Ectodermal cell (in vitro differentiated cells): Measurements from ENCODE around the gene WDR27.
A peak's percentile ranks its signal among the peaks of the same experiment; 100 is the strongest.

ENCODE experiments used
- H3K27ac ChIP-seq: 2 replicates; pipeline ENCODE4 v1.7.0; 2013; ENCODE audit warnings: mild to moderate bottlenecking, low read depth, low read length; ENCODE audit not compliant: insufficient read depth, poor library complexity, severe bottlenecking
- H3K27me3 ChIP-seq: 2 replicates; pipeline ENCODE4 v1.7.0; 2013; ENCODE audit warnings: mild to moderate bottlenecking, low read length; ENCODE audit not compliant: insufficient read depth, control insufficient read depth, poor library complexity, severe bottlenecking
- H3K36me3 ChIP-seq: one replicate; pipeline ENCODE4 v1.7.0; 2013; ENCODE audit warnings: low read length; ENCODE audit not compliant: control insufficient read depth, insufficient read depth
- H3K4me1 ChIP-seq: one replicate; pipeline ENCODE4 v1.7.0; 2013; ENCODE audit warnings: low read length; ENCODE audit not compliant: control insufficient read depth, insufficient read depth
- H3K4me3 ChIP-seq: 2 replicates; pipeline ENCODE4 v1.7.0; 2013; ENCODE audit warnings: low read depth, low read length, control low read depth; ENCODE audit not compliant: insufficient read depth
- H3K9me3 ChIP-seq: 2 replicates; pipeline ENCODE4 v1.7.0; 2013; ENCODE audit warnings: mild to moderate bottlenecking, low read length, moderate library complexity; ENCODE audit not compliant: control insufficient read depth
- WGBS, 2 experiments: methylation state at CpG; one replicate each; pipeline ENCODE4 v1.1.7; 2013; ENCODE audit warnings: missing lambda C conversion rate in 2 of 2; 5-methylcytosine and 5-hydroxymethylcytosine counted together

The WDR27 gene

DNA sequence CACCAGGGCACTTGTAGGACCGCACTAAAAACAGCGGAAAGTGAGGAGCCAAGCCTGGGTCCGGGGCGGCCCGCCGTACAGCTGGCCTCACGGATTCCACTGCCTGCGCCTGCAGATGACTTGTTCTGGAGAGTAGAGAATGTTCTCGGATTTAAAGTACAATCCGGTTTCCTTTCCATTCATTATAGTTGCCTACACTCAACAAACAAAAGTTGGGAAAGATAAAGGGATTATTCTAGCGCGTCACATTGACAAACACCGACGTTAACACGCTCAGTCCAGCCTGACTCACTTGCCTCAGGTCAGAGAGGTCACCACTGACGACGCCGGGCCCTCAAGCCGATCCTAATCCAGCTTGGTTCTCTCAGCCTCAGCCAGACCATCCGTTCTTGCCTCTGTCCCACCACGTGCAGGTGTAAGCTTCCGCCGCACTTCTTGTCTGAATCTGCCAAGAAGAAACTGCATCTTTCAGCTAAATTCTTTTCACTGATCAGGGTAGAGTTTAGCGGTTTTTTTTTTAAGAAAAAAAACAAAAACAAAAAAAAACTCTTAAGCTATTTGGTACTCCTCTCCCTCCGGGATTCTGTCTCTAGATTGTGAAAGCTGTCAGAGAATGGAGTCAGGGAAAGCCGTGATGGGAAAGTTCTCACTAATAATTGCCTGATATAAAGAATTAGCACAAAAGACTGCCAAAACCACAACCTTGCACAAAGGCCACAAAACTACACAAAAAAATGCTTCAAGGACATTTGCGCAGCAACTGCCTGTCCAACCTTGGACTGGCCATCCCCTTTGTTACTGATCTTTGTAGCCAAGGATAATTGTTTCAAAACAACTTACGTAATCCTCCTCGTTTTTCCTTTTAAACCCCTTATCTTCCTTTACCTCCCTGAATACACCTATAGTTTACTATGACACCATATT, 23.6 kb upstream of the WDR27 start:
- peaks cover 13% of the 10 kb centered on the region for H3K4me1 ChIP-seq
- no peaks in the 10 kb centered on the region for H3K36me3 ChIP-seq
- H3K27ac ChIP-seq = peak overlapping the region; percentile 98
- no peaks in the 10 kb centered on the region for H3K9me3 ChIP-seq
- H3K4me3 ChIP-seq = peak overlapping the region; percentile 68
- WGBS, 2 experiments = 14 to 16% methylated on average over 28 to 29 of the region's 29 CpGs
- peaks cover 6% of the 10 kb centered on the region for H3K27me3 ChIP-seq

DNA sequence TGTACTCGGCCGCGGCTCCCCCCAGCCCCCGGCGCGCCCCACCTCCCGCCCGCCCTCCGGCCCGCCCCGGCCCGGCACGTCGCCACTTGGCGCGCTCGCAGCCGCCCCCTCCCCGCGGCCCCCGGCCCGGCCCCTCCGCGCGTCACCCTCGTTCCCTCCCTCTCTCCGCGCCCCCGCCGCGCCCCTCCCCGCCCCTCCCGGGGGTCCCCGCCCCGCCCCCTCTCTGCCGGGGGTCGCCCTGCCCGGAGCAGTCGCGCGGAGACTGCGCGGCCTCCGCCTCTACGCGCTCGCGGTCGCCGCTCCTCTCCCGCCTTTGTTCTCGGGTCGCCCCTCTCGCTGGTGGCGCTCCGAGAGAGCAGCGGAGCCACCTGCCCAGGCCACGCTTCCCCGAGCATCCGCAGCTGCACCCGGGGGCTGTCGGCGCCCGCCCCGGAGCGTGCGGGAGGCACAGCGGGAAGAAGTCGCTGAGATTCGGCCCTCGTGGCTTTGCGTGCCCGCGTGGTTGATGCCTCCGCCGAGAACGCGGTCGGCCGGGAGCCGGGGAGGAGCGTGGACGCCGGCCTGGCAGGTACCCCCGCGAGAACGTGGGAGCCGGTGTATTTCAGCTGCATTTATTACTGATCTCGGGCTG, 22.8 kb upstream of the WDR27 start, which contains the start of gene PHF10:
TSS of gene PHF10 (minus strand) at position 7 of the 631 bp plus-strand sequence. CDS start 569 bp downstream, outside the sequence.
- Histone ChIP-seq H3K4me1 (peaks cover 13% of the 10 kb centered on the region), H3K4me3 (peak within 1 kb of the TSS; percentile 68), H3K27ac (peak within 1 kb of the TSS; percentile 98), H3K9me3 (no peaks in the 10 kb centered on the region), H3K27me3 (peaks cover 6% of the 10 kb centered on the region), H3K36me3 (no peaks in the 10 kb centered on the region)
- 0% methylated on average over 77 to 86 of the region's 89 CpGs for WGBS, 2 experiments

DNA sequence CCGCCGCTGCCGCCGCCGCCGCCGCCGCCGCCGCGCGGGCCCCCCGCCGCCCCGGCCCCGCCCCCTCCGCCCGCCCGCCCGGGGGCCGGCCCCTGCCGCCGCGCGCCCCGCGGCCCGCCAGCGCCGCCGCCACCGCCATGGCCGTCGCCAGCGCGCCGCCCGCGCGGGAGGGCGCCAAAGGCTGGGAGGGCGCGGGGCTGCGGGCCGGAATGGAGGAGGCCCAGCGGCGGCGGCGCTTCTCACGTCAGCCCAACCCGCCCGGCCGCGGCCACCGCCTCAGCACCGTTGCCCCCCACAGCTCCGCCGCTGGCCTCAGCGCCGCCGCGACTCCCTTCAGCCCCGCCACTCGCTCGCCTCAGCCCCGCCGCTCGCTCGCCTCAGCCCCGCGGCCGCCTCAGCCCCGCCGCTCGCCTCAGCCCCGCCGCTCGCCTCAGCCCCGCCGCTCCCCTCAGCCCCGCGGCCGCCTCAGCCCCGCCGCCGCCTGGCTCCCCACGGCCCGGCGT, 22.2 kb upstream of the WDR27 start:
- no peaks in the 10 kb centered on the region for H3K9me3 ChIP-seq
- 0% methylated on average over 89 of the region's 89 CpGs for WGBS, 2 experiments
- H3K27ac ChIP-seq = peak overlapping the region; percentile 75
- H3K27me3 ChIP-seq = peaks cover 6% of the 10 kb centered on the region
- peaks cover 13% of the 10 kb centered on the region for H3K4me1 ChIP-seq
- peak overlapping the region; percentile 39 for H3K4me3 ChIP-seq
- H3K36me3 ChIP-seq = no peaks in the 10 kb centered on the region

DNA sequence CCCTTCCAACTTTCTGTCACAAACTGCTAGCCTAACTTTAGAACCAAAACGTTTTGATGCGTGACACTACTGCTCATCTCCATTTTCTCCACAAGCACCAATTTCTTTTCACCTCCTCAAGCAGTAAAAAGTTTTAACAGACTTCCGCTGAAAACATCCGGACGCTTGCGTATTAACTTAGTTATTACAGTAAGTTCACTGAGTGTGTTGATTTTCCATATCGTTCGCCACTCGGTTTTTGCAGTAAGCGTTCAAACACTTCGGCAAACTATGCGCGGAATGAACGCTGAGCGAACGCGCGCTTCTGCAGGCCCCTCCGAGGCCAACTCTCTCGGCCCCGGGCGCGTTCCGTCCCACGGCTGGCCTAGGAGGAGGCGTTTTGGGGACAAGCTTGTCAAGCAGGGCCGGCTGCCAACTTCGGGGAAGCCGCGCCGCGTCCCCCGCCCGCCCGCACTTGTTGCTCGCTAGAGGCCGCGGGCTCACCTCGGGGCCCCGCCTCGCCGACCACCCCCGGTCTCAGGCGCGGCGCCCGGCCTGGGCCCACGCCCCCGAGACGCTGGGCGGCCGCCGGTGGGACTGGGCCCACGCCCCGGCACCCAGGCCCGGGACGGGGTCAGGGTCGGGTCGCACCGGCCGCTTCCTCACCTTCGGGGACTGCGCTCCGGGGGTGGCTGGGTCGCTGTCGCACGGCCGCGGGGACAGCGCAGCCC, 21.5 kb upstream of the WDR27 start:
- peaks cover 6% of the 10 kb centered on the region for H3K27me3 ChIP-seq

DNA sequence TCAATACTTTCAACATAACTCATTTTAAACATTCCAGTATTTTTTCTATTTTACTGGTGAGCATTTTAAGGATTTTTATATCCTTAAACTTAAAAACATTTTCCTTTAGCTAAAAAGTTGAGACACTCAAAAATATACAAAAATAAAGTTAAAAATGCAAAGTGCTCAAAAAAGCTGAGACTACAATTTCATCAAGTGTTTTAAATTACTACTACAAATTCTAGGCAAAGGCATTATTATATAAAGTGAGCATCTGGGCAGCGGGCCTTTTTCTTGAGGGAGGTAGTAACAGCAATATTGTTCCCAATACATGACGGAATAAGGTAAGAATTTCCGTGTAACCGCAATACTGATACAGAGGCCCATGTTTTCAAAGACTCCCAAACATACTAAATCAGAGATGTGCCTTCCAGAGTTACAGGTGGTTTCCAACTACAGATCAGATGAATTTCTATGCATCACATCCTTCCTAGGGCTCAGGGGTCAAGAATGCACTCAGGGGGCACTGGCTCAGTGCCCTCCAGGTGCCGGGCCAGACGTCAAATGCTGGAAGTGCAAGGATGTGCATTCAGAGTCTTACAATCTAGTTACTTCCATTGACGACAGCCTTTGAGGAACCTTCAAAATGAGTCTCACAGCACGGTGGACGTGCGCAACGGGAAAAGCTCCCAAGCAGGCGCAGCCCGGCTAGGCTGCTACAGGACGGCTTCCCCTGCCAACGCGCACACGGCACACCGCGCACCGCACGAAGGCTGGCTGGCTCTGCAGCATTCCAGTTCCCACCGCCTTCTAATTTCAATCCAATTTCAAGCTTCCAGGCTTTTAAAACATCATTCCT, 20.8 kb upstream of the WDR27 start:
- Histone ChIP-seq H3K27ac (no peak overlapping the region), H3K36me3 (no peaks in the 10 kb centered on the region), H3K4me3 (peak overlapping the region; percentile 60), H3K4me1 (peaks cover 13% of the 10 kb centered on the region), H3K27me3 (peaks cover 6% of the 10 kb centered on the region), H3K9me3 (no peaks in the 10 kb centered on the region)
- 7 to 10% methylated on average over 21 to 22 of the region's 22 CpGs for WGBS, 2 experiments

More for the DNA sequence above, 21.5 kb upstream of the WDR27 start:
- Histone ChIP-seq H3K27ac (peak overlapping the region; percentile 39), H3K36me3 (no peaks in the 10 kb centered on the region), H3K4me1 (peaks cover 13% of the 10 kb centered on the region), H3K4me3 (peak overlapping the region; percentile 60), H3K9me3 (no peaks in the 10 kb centered on the region)
- 0% methylated on average over 70 of the region's 70 CpGs for WGBS, 2 experiments

DNA sequence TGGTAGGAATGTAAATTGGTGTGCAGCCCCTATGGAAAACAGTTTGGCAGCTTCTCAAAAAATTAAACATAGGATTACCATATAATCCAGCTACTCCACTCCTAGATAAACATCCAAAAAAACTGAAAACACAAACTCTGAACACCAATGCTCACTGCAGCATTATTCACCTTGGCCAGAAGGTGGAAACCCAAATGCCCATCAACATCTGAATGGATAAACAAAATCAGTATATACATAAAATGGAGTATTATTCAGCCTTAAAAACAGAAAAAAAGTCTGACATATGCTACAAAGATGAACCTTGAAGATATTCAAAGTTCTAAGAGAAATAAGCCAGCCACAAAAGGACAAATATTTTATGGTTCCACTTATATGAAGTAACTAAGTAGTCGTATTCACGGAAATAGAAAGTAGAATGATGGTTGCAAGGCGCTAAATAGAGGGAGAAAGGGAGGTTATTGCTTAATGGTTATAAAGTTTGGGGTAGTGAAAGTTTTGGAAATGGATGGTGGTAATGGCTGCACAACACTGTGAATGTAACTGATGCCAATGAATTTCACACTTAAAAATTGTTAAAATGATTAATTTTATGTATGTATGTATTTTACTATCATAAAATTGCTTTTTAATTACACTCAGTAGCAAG, 18.5 kb upstream of the WDR27 start:
- 94 to 97% methylated on average over 3 of the region's 3 CpGs for WGBS, 2 experiments
- H3K27ac ChIP-seq = no peak overlapping the region
- peaks cover 6% of the 10 kb centered on the region for H3K27me3 ChIP-seq
- H3K4me1 ChIP-seq = peaks cover 5% of the 10 kb centered on the region
- H3K9me3 ChIP-seq = no peaks in the 10 kb centered on the region
- no peak overlapping the region for H3K4me3 ChIP-seq
- peaks cover 7% of the 10 kb centered on the region for H3K36me3 ChIP-seq

DNA sequence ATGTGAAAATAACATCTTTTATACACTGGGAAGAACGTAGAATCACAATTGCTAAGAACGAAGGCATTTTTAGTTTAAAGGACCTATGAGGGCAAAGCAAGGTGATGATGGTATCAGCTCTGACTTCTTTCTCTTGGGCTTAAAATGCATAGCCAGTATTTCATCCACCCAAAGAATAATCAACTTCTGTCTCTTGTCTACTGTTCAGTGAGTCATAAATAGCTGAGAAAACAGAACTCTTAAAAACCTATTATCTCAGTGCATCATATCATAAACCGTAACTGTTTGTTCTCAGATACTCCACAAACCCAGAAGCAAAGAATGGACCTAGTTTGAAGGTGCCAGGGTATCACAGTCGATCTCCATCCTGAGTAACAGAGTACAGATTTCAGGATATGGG, 17.3 kb upstream of the WDR27 start:
- no peak overlapping the region for H3K4me3 ChIP-seq
- H3K27ac ChIP-seq = no peak overlapping the region
- H3K4me1 ChIP-seq = peaks cover 5% of the 10 kb centered on the region
- peaks cover 17% of the 10 kb centered on the region for H3K36me3 ChIP-seq
- H3K27me3 ChIP-seq = peaks cover 6% of the 10 kb centered on the region
- 93 to 95% methylated on average over 4 of the region's 4 CpGs for WGBS, 2 experiments
- H3K9me3 ChIP-seq = no peaks in the 10 kb centered on the region

DNA sequence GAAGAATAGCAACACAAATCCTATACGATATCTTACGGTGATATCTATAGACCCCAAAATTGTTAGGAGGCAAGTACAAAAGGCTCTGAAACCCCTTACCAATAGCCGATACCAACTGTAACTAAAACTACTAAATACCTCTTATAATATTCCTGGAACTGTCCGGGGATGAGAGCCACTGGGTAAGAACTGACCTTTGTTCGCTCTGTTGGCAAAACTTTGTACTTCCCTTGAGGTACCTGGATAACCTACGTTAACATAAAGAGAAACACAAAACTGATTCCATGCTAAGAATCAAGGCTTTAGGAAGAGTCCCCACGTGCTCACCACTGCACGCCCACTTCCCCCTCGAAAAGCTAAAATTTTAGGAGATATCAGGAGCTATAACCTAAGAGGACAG, 12.8 kb upstream of the WDR27 start:
- no peaks in the 10 kb centered on the region for H3K4me1 ChIP-seq
- H3K27ac ChIP-seq = no peak overlapping the region
- H3K27me3 ChIP-seq = no peaks in the 10 kb centered on the region
- peaks cover 28% of the 10 kb centered on the region for H3K36me3 ChIP-seq
- H3K9me3 ChIP-seq = no peaks in the 10 kb centered on the region
- 94 to 96% methylated on average over 9 of the region's 9 CpGs for WGBS, 2 experiments
- H3K4me3 ChIP-seq = no peak overlapping the region

DNA sequence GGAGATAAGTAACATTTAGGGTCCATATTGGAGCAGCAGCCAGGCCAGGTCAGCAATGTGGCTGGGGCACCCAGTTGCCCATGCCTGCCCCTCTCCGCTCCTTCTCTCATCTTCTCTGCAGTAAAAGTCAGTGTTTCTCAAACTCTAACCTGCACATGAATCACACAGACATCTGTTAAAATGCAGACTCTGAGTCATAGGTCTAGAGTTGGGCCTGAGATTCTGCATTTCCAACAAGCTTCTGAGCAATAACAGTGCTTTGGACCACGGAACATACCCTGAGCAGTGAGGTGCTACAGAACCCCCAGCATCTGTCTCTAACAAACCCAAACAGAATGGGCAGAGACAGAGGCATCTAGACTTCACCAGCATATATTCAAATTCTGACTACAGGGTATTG, 12.3 kb upstream of the WDR27 start:
- Histone ChIP-seq H3K36me3 (peaks cover 28% of the 10 kb centered on the region), H3K27me3 (no peaks in the 10 kb centered on the region)
- 96 to 98% methylated on average over 2 of the region's 2 CpGs for WGBS, 2 experiments

More for the DNA sequence above, 12.3 kb upstream of the WDR27 start:
- H3K4me3 ChIP-seq = no peak overlapping the region
- H3K9me3 ChIP-seq = no peaks in the 10 kb centered on the region
- no peaks in the 10 kb centered on the region for H3K4me1 ChIP-seq
- no peak overlapping the region for H3K27ac ChIP-seq
